AG04449 (cell line): ENCODE measurements around the gene TMTC2.

Experiments
- CTCF ChIA-PET: fragments of 350-600 bp; formaldehyde crosslinking; extraction: SDS; loops from one replicate; lab custom pipeline; 2021; ENCODE audit warnings: antibody characterized with exemption; lab: Yijun Ruan, JAX
- POLR2A ChIA-PET: fragments of 400-600, 350-600 bp; formaldehyde crosslinking; extraction: SDS; loops from one replicate; lab custom pipeline; 2020; ENCODE audit warnings: antibody characterized with exemption, inconsistent platforms; lab: Yijun Ruan, JAX
- DNase-seq: peaks from one replicate; pipeline ENCODE4 v3.0.0-alpha.2; 2010; ENCODE audit warnings: low read depth, low spot score
- H3K4me3 ChIP-seq: 2 replicates; pipeline ENCODE4 v1.5.1; 2011; ENCODE audit warnings: low read depth, mild to moderate bottlenecking, control low read depth, low read length
- CTCF ChIP-seq: IDR thresholded peaks from one replicate; pipeline ENCODE4 v1.5.1; 2011; ENCODE audit warnings: mild to moderate bottlenecking, moderate library complexity, low read length, control low read depth, inconsistent platforms; ENCODE audit not compliant: insufficient read depth; ENCODE audit errors: missing control alignments

TMTC2 gene

GRCh38 chr12:82725741-82726140 is 39.0 kb downstream of the TMTC2 start:
- no peak for DNase-seq
- H3K4me3 ChIP-seq, result no peak overlapping the region
- no peak for TF ChIP-seq CTCF
- POLR2A ChIA-PET, result no interaction called here
- CTCF ChIA-PET, result no interaction called here

- no peak overlapping the region for H3K4me3 ChIP-seq
- ChIA-PET POLR2A (no interaction called here), CTCF (no interaction called here)
- TF ChIP-seq CTCF, result no peak
- no peak for DNase-seq
Measured at GRCh38 chr12:82727886-82728285, 41.2 kb downstream of the TMTC2 start.

- no peak for DNase-seq
- POLR2A ChIA-PET, result no interaction called here
- TF ChIP-seq CTCF, result no peak
- CTCF ChIA-PET, result no interaction called here
- no peak overlapping the region for H3K4me3 ChIP-seq
Measured at GRCh38 chr12:82728710-82729109, 42.0 kb downstream of the TMTC2 start.

GRCh38 chr12:82730953-82731459 is 44.3 kb downstream of the TMTC2 start:
- no peak overlapping the region for H3K4me3 ChIP-seq
- CTCF ChIA-PET, result no interaction called here
- no peak for DNase-seq
- POLR2A ChIA-PET, result no interaction called here
- no peak for TF ChIP-seq CTCF

GRCh38 chr12:82740129-82741000 is 53.7 kb downstream of the TMTC2 start:
- ChIA-PET CTCF (no interaction called here), POLR2A (no interaction called here)
- TF ChIP-seq CTCF, result no peak
- no peak overlapping the region for H3K4me3 ChIP-seq
- no peak for DNase-seq

- POLR2A ChIA-PET, result no interaction called here
Measured at GRCh38 chr12:82745063-82745674, 58.5 kb downstream of the TMTC2 start.

More at GRCh38 chr12:82745063-82745674, 58.5 kb downstream of the TMTC2 start:
- DNase-seq, result no peak
- no peak overlapping the region for H3K4me3 ChIP-seq
- no peak for TF ChIP-seq CTCF
- CTCF ChIA-PET, result no interaction called here
